Measurements from ENCODE around the gene LAMTOR4.

LAMTOR4 gene

GRCh38 chr7:100148559-100149328 is at the start of gene LAMTOR4:
Gene LAMTOR4, plus strand, starts transcription at chr7:100148918. Its CDS starts 55 bp downstream, at chr7:100148973.
- peak; percentile 79 for DNase-seq (ENCODE audit: low read depth)

DNA sequence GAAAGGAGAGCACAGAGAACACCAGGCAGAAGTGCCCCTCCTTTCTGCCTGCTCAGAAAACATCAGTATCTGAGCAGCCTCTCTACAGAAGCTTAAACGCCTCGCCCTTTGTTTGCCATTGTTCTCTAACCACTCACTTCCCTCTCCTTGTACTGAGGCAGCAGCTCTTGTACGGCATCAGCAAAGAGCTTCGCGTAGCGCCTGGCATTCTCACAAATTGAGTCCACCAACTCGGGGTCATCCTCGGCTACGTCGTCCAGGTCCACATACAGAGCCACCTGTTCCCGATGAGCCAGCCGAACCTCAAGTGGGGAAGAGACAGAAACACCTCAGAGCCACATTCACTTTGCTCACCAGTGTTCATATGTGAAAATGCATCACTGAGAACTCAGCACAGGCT is 49.3 kb upstream of the LAMTOR4 start:
- DNase-seq (ENCODE audit: low read depth): no peak

DNA sequence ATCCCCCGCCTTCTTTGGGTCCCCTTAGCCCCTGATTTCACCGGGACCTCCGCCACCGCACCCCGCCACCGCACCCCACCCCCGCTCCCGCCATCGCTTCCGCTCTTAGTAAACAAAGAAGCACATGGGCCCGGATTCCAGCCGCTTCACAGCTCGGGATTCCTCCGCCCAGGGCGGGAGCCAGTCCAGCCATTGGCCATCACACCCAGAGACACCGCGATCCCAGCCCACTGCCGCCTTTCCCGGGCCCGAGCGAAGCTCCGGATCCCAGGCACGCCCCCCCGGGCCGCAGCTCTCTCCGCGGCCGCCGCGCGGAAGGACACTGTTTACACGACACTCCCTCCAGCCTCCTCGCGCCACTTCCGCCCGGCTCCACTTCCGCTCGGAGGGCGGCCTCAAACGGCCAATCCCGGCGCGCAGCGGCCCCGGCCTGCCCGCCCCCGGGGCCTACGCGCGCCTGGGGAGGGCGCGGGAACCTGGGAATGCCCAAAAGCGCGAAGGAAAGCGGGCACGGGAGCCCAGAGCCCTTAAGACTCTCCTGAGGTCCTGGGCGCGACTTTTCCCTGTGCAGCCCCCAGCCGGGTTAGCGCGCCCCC is 48.2 kb upstream of the LAMTOR4 start:
- peak; percentile 67 for DNase-seq (ENCODE audit: low read depth)

- peak; percentile 89 for DNase-seq (ENCODE audit: low read depth)
Observed at GRCh38 chr7:100101016-100101862, 47.5 kb upstream of the LAMTOR4 start, which contains the start of the genes AP4M1 and MCM7. Gene AP4M1, plus strand, starts transcription at chr7:100101643. Its CDS starts 72 bp downstream, at chr7:100101715. Gene MCM7, minus strand, starts transcription at chr7:100101397. Its CDS starts 103 bp downstream, at chr7:100101294.

GRCh38 chr7:100102950-100103840 is 45.5 kb upstream of the LAMTOR4 start:
- no peak for DNase-seq (ENCODE audit: low read depth)

- DNase-seq (ENCODE audit: low read depth): no peak
Observed at GRCh38 chr7:100105534-100105933, 43.2 kb upstream of the LAMTOR4 start.

DNA sequence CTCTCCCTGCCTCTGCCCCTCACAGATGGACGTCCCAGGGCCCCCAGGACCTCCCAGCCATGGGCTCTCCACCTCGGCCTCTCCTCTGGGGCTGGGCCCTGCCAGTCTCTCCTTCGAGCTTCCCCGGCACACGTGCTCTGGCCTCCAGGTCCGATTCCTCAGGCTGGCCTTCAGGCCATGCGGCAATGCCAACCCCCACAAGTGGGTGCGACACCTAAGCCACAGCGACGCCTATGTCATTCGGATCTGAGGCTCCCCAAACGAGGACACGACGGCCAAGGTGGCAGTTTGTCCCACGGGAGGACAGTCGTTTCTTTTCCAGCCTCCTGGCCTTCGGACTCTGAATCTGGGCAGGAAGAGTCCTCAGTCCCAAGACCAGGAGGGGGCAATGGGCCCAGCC is 42.1 kb upstream of the LAMTOR4 start:
- no peak for DNase-seq (ENCODE audit: low read depth)

- DNase-seq (ENCODE audit: low read depth): no peak
Observed at GRCh38 chr7:100107125-100107737, 41.5 kb upstream of the LAMTOR4 start.

GRCh38 chr7:100107890-100108289 is 40.8 kb upstream of the LAMTOR4 start:
- DNase-seq (ENCODE audit: low read depth): no peak

- DNase-seq (ENCODE audit: low read depth): no peak
Observed at GRCh38 chr7:100109521-100110163, 39.1 kb upstream of the LAMTOR4 start.

GRCh38 chr7:100111156-100111555 is 37.6 kb upstream of the LAMTOR4 start:
- DNase-seq (ENCODE audit: low read depth): no peak

GRCh38 chr7:100111914-100112313 is 36.8 kb upstream of the LAMTOR4 start:
- DNase-seq (ENCODE audit: low read depth): no peak

- no peak for DNase-seq (ENCODE audit: low read depth)
Observed at GRCh38 chr7:100115026-100115425, 33.7 kb upstream of the LAMTOR4 start.

DNA sequence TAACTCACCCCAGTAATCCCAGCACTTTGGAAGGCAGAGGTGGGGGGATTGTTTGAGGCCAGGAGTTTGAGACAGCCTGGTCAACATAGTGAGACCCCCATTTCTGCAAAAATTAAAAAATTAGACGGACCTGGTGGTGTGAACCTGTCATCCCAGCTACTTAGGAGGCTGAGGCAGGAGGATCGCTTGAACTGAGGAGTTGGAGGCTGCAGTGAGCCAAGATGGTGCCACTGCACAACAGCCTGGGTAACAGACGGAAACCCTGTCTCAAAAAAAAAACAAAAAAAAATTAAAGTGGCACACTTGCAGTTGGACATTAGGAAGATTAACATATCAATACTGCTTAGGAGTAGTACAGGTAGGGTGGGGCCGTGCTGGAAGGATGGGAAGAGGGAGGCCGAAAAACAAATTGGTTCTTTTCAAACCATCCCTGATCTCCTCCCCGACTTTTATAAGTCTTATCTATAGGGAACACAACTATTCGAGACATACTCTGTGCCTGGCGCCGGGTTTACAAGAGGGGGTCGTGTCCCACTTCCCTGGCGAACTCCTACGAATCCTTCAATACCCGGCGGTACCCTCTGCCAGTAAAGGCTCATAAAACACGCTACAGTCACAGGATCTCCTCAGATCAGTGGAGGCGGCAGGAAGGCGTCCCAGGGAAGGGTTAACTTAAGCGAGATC is 30.2 kb upstream of the LAMTOR4 start:
- no peak for DNase-seq (ENCODE audit: low read depth)

DNA sequence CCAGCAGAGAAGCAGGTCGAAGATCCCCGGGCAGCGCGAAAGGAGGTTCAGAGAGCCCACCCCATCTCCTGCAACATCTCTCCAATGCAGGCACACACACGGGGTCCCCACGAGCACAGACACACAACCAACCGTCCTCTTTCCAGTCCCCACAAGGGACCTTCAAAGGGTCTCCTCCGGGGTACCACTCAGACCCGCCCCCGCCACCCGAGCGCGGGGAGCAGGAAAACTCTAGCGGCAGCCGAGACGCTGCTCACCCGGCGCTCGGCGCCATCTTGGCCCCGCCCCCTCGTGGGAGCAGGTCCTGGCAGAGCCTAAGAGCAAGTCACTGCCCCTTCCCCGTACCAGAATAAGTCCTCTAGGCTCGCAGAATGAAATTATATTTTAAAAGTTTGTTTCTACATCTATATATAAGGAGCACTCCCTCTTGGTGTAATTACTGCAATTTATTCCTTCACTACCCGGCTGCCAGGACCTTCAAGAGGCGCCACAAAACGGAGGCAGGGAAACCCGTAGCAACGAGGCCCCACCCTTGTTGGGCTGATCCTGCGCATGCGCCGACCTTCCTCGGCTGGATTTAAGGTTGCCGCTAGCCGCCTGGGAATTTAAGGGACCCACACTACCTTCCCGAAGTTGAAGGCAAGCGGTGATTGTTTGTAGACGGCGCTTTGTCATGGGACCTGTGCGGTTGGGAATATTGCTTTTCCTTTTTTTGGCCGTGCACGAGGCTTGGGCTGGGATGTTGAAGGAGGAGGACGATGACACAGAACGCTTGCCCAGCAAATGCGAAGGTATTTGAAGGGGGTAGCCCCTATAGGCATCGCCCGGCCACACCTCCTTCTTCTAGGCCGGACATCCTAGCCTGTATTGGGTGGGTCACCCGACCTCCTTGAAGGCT is 29.4 kb upstream of the LAMTOR4 start, which contains the start of the genes CNPY4 and TAF6:
CNPY4 (plus strand) TSS at position 563 of the 898 bp plus-strand sequence; CDS start at position 674, 111 bp downstream.
TAF6 (minus strand) TSS at position 287 of the 898 bp plus-strand sequence. CDS start 5,149 bp downstream, outside the sequence.
- peak; percentile 87 for DNase-seq (ENCODE audit: low read depth)

DNA sequence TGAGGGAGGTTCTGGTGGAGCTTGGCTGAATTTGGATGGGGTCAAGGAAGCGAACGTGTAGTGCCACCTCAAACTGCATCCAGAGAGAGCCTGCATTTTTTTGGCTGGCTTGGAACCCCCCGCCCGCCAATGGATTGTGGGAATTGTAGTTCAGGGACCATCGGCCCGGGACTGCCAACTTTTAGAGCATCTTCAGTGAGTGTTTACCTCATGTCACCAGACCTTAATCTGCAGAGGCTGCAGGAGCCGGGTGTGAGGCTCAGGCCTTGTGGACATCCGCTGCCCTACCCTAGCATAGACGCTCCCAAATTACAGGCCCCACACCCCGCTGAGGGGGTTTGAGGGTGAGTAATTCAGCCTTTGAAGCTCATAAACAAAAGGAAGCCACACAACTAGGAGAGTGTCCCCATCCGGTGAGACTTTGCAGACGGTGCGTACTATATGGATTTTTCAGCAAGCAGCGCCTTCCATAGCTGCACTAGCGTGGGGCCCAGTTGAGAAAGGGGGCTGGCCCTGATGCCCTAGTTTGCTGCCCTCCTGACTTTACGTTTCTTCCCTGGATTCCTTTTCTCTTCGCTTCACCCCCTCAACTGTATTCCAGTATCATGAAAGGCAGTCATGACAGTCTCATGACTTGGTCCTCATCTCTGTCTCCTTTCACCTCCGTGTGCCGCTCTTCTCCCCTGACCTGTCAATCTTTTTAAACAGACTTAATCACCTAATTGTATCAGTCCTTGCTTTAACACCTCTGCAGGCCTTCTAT is 28.6 kb upstream of the LAMTOR4 start:
- no peak for DNase-seq (ENCODE audit: low read depth)

DNA sequence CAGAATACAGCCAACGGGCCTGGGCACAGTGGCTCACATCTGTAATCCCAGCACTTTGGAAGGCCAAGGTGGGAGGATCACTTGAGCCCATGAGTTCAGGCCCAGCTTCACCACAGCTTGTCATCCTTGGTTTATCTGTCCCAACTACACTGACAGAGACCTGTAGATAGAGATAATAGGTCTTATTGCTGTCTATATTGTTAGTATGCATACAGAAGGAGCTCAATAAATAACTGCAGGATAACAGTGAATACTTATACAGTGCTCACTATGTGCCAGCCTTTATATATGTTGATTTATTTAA is 28.0 kb upstream of the LAMTOR4 start:
- no peak for DNase-seq (ENCODE audit: low read depth)

- no peak for DNase-seq (ENCODE audit: low read depth)
Observed at GRCh38 chr7:100122067-100122466, 26.7 kb upstream of the LAMTOR4 start.
